ENCODE measurements around the gene MAP3K5. TPM values are rescaled to one million over a fixed set of nuclear protein-coding genes. Genes with fewer than 3 reads are reported as not detected.

MAP3K5 gene
- total RNA-seq, 1 experiment from 2014 or later = 2.1 TPM

DNA sequence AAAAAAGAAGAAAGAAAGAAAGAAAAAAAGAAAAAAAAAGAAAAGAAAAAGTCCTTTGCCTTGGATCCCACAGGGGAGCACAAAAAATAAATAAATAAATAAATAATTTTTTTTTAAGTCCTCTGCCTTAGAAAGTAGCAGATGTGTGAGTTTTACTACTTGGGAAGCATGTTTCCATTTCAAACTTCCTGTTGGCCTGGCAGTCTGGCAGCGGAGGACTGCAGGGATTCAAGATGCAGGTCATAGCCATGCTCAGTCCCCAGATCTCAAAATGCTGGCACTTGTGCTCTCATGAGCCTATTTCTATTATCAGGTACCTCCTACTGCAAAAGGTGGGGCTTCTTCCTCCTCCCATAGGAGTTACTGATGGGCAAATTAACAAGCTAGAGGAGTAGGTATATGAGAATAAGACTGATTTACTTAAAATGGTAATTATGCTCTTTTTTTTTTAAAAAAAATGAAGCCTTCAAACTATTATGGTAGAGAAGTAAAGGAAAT is 187.9 kb downstream of the MAP3K5 start:
- no TSS peak for BruUV-seq (replicated peaks)
- intact Hi-C loops (cut with micrococcal nuclease; ENCODE audit: unreplicated experiment) = no loop called here
- H3K27me3 Mint-ChIP-seq (ENCODE audit: insufficient read depth, unreplicated experiment) = no peaks in the 10 kb centered on the region
- H3K4me3 ChIP-seq (ENCODE audit: low read depth, low read length) = no peak overlapping the region
- H3K4me1 ChIP-seq = peaks cover 20% of the 10 kb centered on the region
- no peak for TF ChIP-seq CTCF (IDR thresholded peaks at IDR 0.05; ENCODE audit: insufficient read depth in 1 of 2, low read depth in 1 of 2, low read length in 1 of 2, severe bottlenecking in 1 of 2, unreplicated experiment in 1 of 2)
- no peaks in the 10 kb centered on the region for H3K9me3 ChIP-seq
- H3K27me3 ChIP-seq (replicated peaks; ENCODE audit: control insufficient read depth, insufficient read depth, low read length) = no peaks in the 10 kb centered on the region
- peaks cover 28% of the 10 kb centered on the region for H3K4me1 Mint-ChIP-seq (ENCODE audit: low read depth, unreplicated experiment)
- H3K36me3 ChIP-seq (ENCODE audit: control insufficient read depth, insufficient read depth, low read length) = no peaks in the 10 kb centered on the region
- POLR2A ChIA-PET = no interaction called here
- no peak overlapping the region for H3K4me3 Mint-ChIP-seq (ENCODE audit: unreplicated experiment)
- no peaks in the 10 kb centered on the region for H3K9me3 Mint-ChIP-seq (ENCODE audit: unreplicated experiment)
- CTCF ChIA-PET = interaction anchor here (0.7 to 1.2 kb wide), 2 partner anchors 188 to 199 kb away, joined by 3 read pairs; partner anchors contain the start of gene MAP3K5
- H3K27ac Mint-ChIP-seq (ENCODE audit: unreplicated experiment) = no peak overlapping the region
- no peaks in the 10 kb centered on the region for H3K36me3 Mint-ChIP-seq (ENCODE audit: insufficient read depth, unreplicated experiment)
- DNase-seq = no peak

GRCh38 chr6:136600818-136601217 is 191.5 kb downstream of the MAP3K5 start:
- H3K4me3 ChIP-seq (ENCODE audit: low read depth, low read length) = no peak overlapping the region
- Mint-ChIP-seq H3K27me3 (ENCODE audit: insufficient read depth, unreplicated experiment) (no peaks in the 10 kb centered on the region), H3K9me3 (ENCODE audit: unreplicated experiment) (no peaks in the 10 kb centered on the region), H3K4me3 (ENCODE audit: unreplicated experiment) (no peak overlapping the region), H3K4me1 (ENCODE audit: low read depth, unreplicated experiment) (peaks cover 11% of the 10 kb centered on the region), H3K36me3 (ENCODE audit: insufficient read depth, unreplicated experiment) (no peaks in the 10 kb centered on the region), H3K27ac (ENCODE audit: unreplicated experiment) (no peak overlapping the region)
- no peak for DNase-seq
- ChIA-PET CTCF (interaction anchor here (1.8 kb wide), 1 partner anchor 191 kb away, joined by 4 read pairs; the partner anchor contains the start of gene MAP3K5), POLR2A (interaction anchor here (1.0 kb wide), 1 partner anchor 350 kb away, joined by 3 read pairs; no protein-coding TSS in a partner anchor)
- intact Hi-C loops (cut with micrococcal nuclease; ENCODE audit: unreplicated experiment) = no loop called here
- no peak for TF ChIP-seq CTCF (IDR thresholded peaks at IDR 0.05; ENCODE audit: insufficient read depth in 1 of 2, low read depth in 1 of 2, low read length in 1 of 2, severe bottlenecking in 1 of 2, unreplicated experiment in 1 of 2)
- no peaks in the 10 kb centered on the region for H3K36me3 ChIP-seq (ENCODE audit: control insufficient read depth, insufficient read depth, low read length)
- H3K4me1 ChIP-seq = peaks cover 3% of the 10 kb centered on the region; the same call in 1 of the 2 replicates
- no TSS peak for BruUV-seq (replicated peaks)
- H3K9me3 ChIP-seq = no peaks in the 10 kb centered on the region
- no peaks in the 10 kb centered on the region for H3K27me3 ChIP-seq (replicated peaks; ENCODE audit: control insufficient read depth, insufficient read depth, low read length)

GRCh38 chr6:136599329-136600011 is 192.8 kb downstream of the MAP3K5 start:
- Histone ChIP-seq H3K4me3 (ENCODE audit: low read depth, low read length) (no peak overlapping the region), H3K4me1 (0 out of 2 replicates have a peak, but pooled peaks cover 3% of the 10 kb centered on the region), H3K27me3 (replicated peaks; ENCODE audit: control insufficient read depth, insufficient read depth, low read length) (no peaks in the 10 kb centered on the region), H3K9me3 (no peaks in the 10 kb centered on the region), H3K36me3 (ENCODE audit: control insufficient read depth, insufficient read depth, low read length) (no peaks in the 10 kb centered on the region)
- H3K4me3 Mint-ChIP-seq (ENCODE audit: unreplicated experiment) = no peak overlapping the region
- no peaks in the 10 kb centered on the region for H3K9me3 Mint-ChIP-seq (ENCODE audit: unreplicated experiment)
- H3K4me1 Mint-ChIP-seq (ENCODE audit: low read depth, unreplicated experiment) = peaks cover 11% of the 10 kb centered on the region
- no peaks in the 10 kb centered on the region for H3K27me3 Mint-ChIP-seq (ENCODE audit: insufficient read depth, unreplicated experiment)
- intact Hi-C loops (cut with micrococcal nuclease; ENCODE audit: unreplicated experiment) = no loop called here
- DNase-seq = no peak
- BruUV-seq (replicated peaks) = no TSS peak
- TF ChIP-seq CTCF (IDR thresholded peaks at IDR 0.05; ENCODE audit: insufficient read depth in 1 of 2, low read depth in 1 of 2, low read length in 1 of 2, severe bottlenecking in 1 of 2, unreplicated experiment in 1 of 2) = no peak
- ChIA-PET POLR2A (no interaction called here), CTCF (interaction anchor here (0.7 kb wide), 1 partner anchor 43 kb away, joined by 3 read pairs; no protein-coding TSS in a partner anchor)
- H3K36me3 Mint-ChIP-seq (ENCODE audit: insufficient read depth, unreplicated experiment) = no peaks in the 10 kb centered on the region
- no peak overlapping the region for H3K27ac Mint-ChIP-seq (ENCODE audit: unreplicated experiment)
